HG03354 (cell line): ENCODE results near the gene ARPC1B.
"Not testable (repeated sequence)": the region's sequence is repeated elsewhere in the genome, so short reads cannot be mapped to it uniquely, and the experiment has no call there.

ENCODE experiments used
- ATAC-seq: cut with Tn5 transposase; IDR thresholded peaks from one replicate; pipeline ENCODE4 v1.9.1; 2021; ENCODE audit warnings: mild to moderate bottlenecking; ENCODE audit not compliant: unreplicated experiment, poor library complexity, severe bottlenecking

ARPC1B gene

GRCh38 chr7:99365318-99366141, 9.0 kb upstream of the ARPC1B start:
- no peak for ATAC-seq

- no peak for ATAC-seq
These were observed 7.9 kb upstream of the ARPC1B start for GRCh38 chr7:99366646-99367045.

GRCh38 chr7:99368750-99369389, 5.7 kb upstream of the ARPC1B start:
- no peak for ATAC-seq

- no peak for ATAC-seq
These were observed 4.7 kb upstream of the ARPC1B start for GRCh38 chr7:99369767-99370391.

GRCh38 chr7:99371376-99371920, 3.1 kb upstream of the ARPC1B start:
- ATAC-seq: no peak

- ATAC-seq: no peak
These were observed 2.0 kb upstream of the ARPC1B start for GRCh38 chr7:99372275-99373090.

GRCh38 chr7:99373091-99374066, 1.2 kb upstream of the ARPC1B start:
- no peak for ATAC-seq

GRCh38 chr7:99375070-99375807, 709 bp downstream of the ARPC1B start:
- peak; percentile 52 for ATAC-seq

GRCh38 chr7:99379043-99379577, 4.6 kb downstream of the ARPC1B start:
- ATAC-seq: no peak

- ATAC-seq: not testable (repeated sequence)
These were observed 5.1 kb downstream of the ARPC1B start for GRCh38 chr7:99379693-99380031.

- peak; percentile 30 for ATAC-seq
These were observed 5.7 kb downstream of the ARPC1B start for GRCh38 chr7:99380032-99380822.

- peak; percentile 84 for ATAC-seq
These were observed 6.5 kb downstream of the ARPC1B start for GRCh38 chr7:99380823-99381663.

GRCh38 chr7:99381664-99382075, 7.1 kb downstream of the ARPC1B start:
- no peak for ATAC-seq

- ATAC-seq: no peak
These were observed 8.7 kb downstream of the ARPC1B start for GRCh38 chr7:99383203-99383602.

GRCh38 chr7:99383791-99384370, 9.4 kb downstream of the ARPC1B start:
- ATAC-seq: no peak

- no peak for ATAC-seq
These were observed 10.0 kb downstream of the ARPC1B start for GRCh38 chr7:99384523-99384922.
